HepG2 (cell line): Measurements from ENCODE around the gene MAP1LC3B. TPM values are rescaled to one million over a fixed set of nuclear protein-coding genes. Genes with fewer than 3 reads are reported as not detected.

Experiments used
- ATAC-seq: fragments of 200-7000 bp; cut with Tn5 transposase; 3 replicates; pipeline ENCODE4 v1.9.1; 2020; ENCODE audit warnings: mild to moderate bottlenecking, moderate library complexity
- BruUV-seq: library from RNA; stranded (reverse); fragments of 400-500 nt; replicated peaks from 2 replicates; lab custom pipeline; 2021; lab: Mats Ljungman, UMichigan
- CTCF ChIA-PET: fragments of 300-600 bp; formaldehyde crosslinking; extraction: SDS; loops from one replicate; lab custom pipeline; 2021; ENCODE audit warnings: low total read pairs, inconsistent platforms, low intra/inter-chr PET ratio; lab: Yijun Ruan, JAX
- POLR2A ChIA-PET: fragments of 350-600 bp; sonication (Branson Sonifier 250); formaldehyde crosslinking; loops from one replicate; lab custom pipeline; 2020; ENCODE audit warnings: antibody characterized with exemption, inconsistent platforms; lab: Yijun Ruan, JAX
- DNase-seq: peaks from one replicate; pipeline ENCODE4 v3.0.0-alpha.2; 2015; ENCODE audit warnings: low spot score
- FAIRE-seq: peaks from 3 replicates; lab custom pipeline; 2011; peaks lifted over from hg19 to GRCh38; lab: Jason Lieb, UNC
- H2AFZ ChIP-seq: one replicate; pipeline ENCODE4 v1.6.1; 2011; ENCODE audit warnings: low read length, inconsistent platforms
- H3K27ac ChIP-seq: fragments of 300-600 bp; 3 replicates; pipeline ENCODE4 v1.8.0; 2011; ENCODE audit warnings: mixed run types, mild to moderate bottlenecking, mixed read lengths, low read length, inconsistent platforms; ENCODE audit not compliant: insufficient read depth; ENCODE audit errors: extremely low read length
- H3K27me3 ChIP-seq, 2 experiments: fragments of 200-600 bp in 1 of 2; 2 replicates in 1 of 2; 3 replicates in 1 of 2; pipeline versions ENCODE4 v1.6.0 to v1.8.0; 2011; ENCODE audit warnings: low read length in 2 of 2, mild to moderate bottlenecking in 2 of 2, moderate library complexity in 2 of 2, inconsistent platforms in 1 of 2; ENCODE audit not compliant: insufficient read depth in 2 of 2, control insufficient read depth in 1 of 2
- H3K36me3 ChIP-seq, 2 experiments: fragments of 200-600 bp in 1 of 2; replicated peaks in 1 of 2; 2 replicates in 1 of 2; 3 replicates in 1 of 2; pipeline versions ENCODE4 v1.5.1 to v1.8.0; 2011; ENCODE audit warnings: low read length in 2 of 2, inconsistent platforms in 1 of 2; ENCODE audit not compliant: insufficient read depth in 2 of 2, control insufficient read depth in 1 of 2
- H3K4me1 ChIP-seq: 2 replicates; pipeline ENCODE4 v1.5.1; 2012; ENCODE audit warnings: low read length, inconsistent platforms; ENCODE audit not compliant: insufficient read depth
- H3K4me2 ChIP-seq: 2 replicates; pipeline ENCODE4 v1.6.0; 2011; ENCODE audit warnings: low read depth, low read length, inconsistent platforms
- H3K4me3 ChIP-seq, 3 experiments: fragments of 200-600 bp in 1 of 3; sonication (generic), shearing (Covaris generic) in 1 of 3; replicated peaks in 1 of 3; 2 replicates each; pipeline ENCODE4 v1.5.1; 2011 to 2016; ENCODE audit warnings: low read length in 3 of 3, inconsistent platforms in 2 of 3, low read depth in 2 of 3, mild to moderate bottlenecking in 2 of 3, control low read depth in 1 of 3, mixed read lengths in 1 of 3; ENCODE audit not compliant: insufficient read depth in 1 of 3
- H3K79me2 ChIP-seq: one replicate; pipeline ENCODE4 v1.6.1; 2011; ENCODE audit warnings: low read length, inconsistent platforms; ENCODE audit not compliant: insufficient read depth
- H3K9ac ChIP-seq: 2 replicates; pipeline ENCODE4 v1.6.0; 2011; ENCODE audit warnings: mild to moderate bottlenecking, low read depth, low read length, inconsistent platforms; ENCODE audit not compliant: insufficient read depth
- H3K9me3 ChIP-seq: 2 replicates; pipeline ENCODE4 v1.5.1; 2012; ENCODE audit warnings: mild to moderate bottlenecking, low read length
- H4K20me1 ChIP-seq: 2 replicates; pipeline ENCODE4 v1.6.0; 2011; ENCODE audit warnings: inconsistent platforms, mild to moderate bottlenecking, low read length, moderate library complexity; ENCODE audit not compliant: insufficient read depth
- GMEB1 ChIP-seq: sonication (generic); formaldehyde crosslinking; IDR thresholded peaks from 2 replicates; pipeline ENCODE4 v1.5.1; 2020; ENCODE audit warnings: missing genetic modification reagents, mild to moderate bottlenecking, borderline replicate concordance
- HES4 ChIP-seq: sonication (generic); formaldehyde crosslinking; IDR thresholded peaks from 2 replicates; pipeline ENCODE4 v1.9.0; 2021; ENCODE audit warnings: mild to moderate bottlenecking, missing genetic modification reagents, borderline replicate concordance
- HOXA7 ChIP-seq: sonication (generic); formaldehyde crosslinking; IDR thresholded peaks from 2 replicates; pipeline ENCODE4 v1.8.1; 2022; ENCODE audit warnings: mild to moderate bottlenecking, missing genetic modification reagents, moderate library complexity
- IRF1 ChIP-seq: sonication (generic); formaldehyde crosslinking; IDR thresholded peaks from 2 replicates; pipeline ENCODE4 v1.4.0; 2020; ENCODE audit warnings: low read depth, mild to moderate bottlenecking, missing genetic modification reagents
- TRIM24 ChIP-seq: sonication (generic); formaldehyde crosslinking; IDR thresholded peaks from 2 replicates; pipeline ENCODE4 v1.8.0; 2022; ENCODE audit warnings: mild to moderate bottlenecking, missing genetic modification reagents
- ZBTB46 ChIP-seq: sonication (generic); formaldehyde crosslinking; IDR thresholded peaks from 2 replicates; pipeline ENCODE4 v1.4.0; 2020; ENCODE audit warnings: mild to moderate bottlenecking, missing genetic modification reagents, borderline replicate concordance
- ZNF33B ChIP-seq: sonication (generic); formaldehyde crosslinking; IDR thresholded peaks from 2 replicates; pipeline ENCODE4 v1.5.1; 2020; ENCODE audit warnings: mild to moderate bottlenecking, missing genetic modification reagents
- ZNF557 ChIP-seq: sonication (generic); formaldehyde crosslinking; IDR thresholded peaks from 2 replicates; pipeline ENCODE4 v1.4.0; 2020; ENCODE audit warnings: missing genetic modification reagents
- ZNF562 ChIP-seq: sonication (generic); formaldehyde crosslinking; IDR thresholded peaks from 2 replicates; pipeline ENCODE4 v1.8.0; 2022; ENCODE audit warnings: missing genetic modification reagents, borderline replicate concordance
- ZNF766 ChIP-seq: sonication (generic); formaldehyde crosslinking; IDR thresholded peaks from 2 replicates; pipeline ENCODE4 v1.5.0; 2020; ENCODE audit warnings: missing genetic modification reagents, borderline replicate concordance
- ZNF768 ChIP-seq: sonication (generic); formaldehyde crosslinking; IDR thresholded peaks from 2 replicates; pipeline ENCODE4 v1.4.0; 2020; ENCODE audit warnings: missing genetic modification reagents
- ZNF891 ChIP-seq: sonication (generic); formaldehyde crosslinking; IDR thresholded peaks from 2 replicates; pipeline ENCODE4 v1.5.0; 2020; ENCODE audit warnings: mild to moderate bottlenecking, missing genetic modification reagents
- ZUFSP ChIP-seq: sonication (generic); formaldehyde crosslinking; IDR thresholded peaks from 2 replicates; pipeline ENCODE4 v1.9.0; 2021; ENCODE audit warnings: missing genetic modification reagents, mild to moderate bottlenecking, borderline replicate concordance
- WGBS: methylation state at CpG from one replicate; pipeline ENCODE4 v1.1.6; 2017; ENCODE audit warnings: low lambda C conversion rate; 5-methylcytosine and 5-hydroxymethylcytosine counted together
- in situ Hi-C: cut with HindIII; loops from 2 replicates; pipeline ENCODE4 v1.10.0; 2017; ENCODE audit warnings: low pct_unique_long_range_greater_than_20kb; ENCODE audit not compliant: extremely low pct_ligation_motif_present
- intact Hi-C: fragments of 100-400 bp; cut with micrococcal nuclease; formaldehyde crosslinking; loops from one replicate; pipeline ENCODE4 v1.10.0; 2022; ENCODE audit not compliant: unreplicated experiment
- polyA plus RNA-seq, 8 experiments: library from polyadenylated mRNA; depleted of rRNA in 3 of 8; stranded (reverse) in 7 of 8; unstranded in 1 of 8; fragments of >200 nt; fragmentation: Illumina TruSeq in 4 of 8; extraction: Trizol in 4 of 8; gene quantifications; 2 replicates each; pipeline versions ENCODE4 v1.2.1 to v1.2.3, GENCODE V29; 2011 to 2016; ENCODE audit warnings: low read depth in 4 of 8, missing spikeins in 1 of 8, mixed read lengths in 1 of 8; ENCODE audit not compliant: insufficient read depth in 1 of 8
- total RNA-seq, 5 experiments: library from RNA; depleted of rRNA; stranded (reverse); fragments of >200 nt; fragmentation: Illumina TruSeq; extraction: Trizol; gene quantifications; 2 replicates each; pipeline ENCODE4 v1.2.3, GENCODE V29; 2016; ENCODE audit warnings: low read depth in 1 of 5

MAP1LC3B gene
- total and polyA plus RNA-seq, 2 of the 13 experiments (the other 11 are each of a cell fraction or from before 2014, with no cell fraction given): 15.7 to 37.4 TPM

- no peak for TF ChIP-seq GMEB1
- TF ChIP-seq ZNF562 (CRISPR knock-in tag): no peak
- TF ChIP-seq ZNF557 (CRISPR knock-in tag): no peak
- TF ChIP-seq HES4: no peak
Measured at GRCh38 chr16:87441886-87442580, 49.9 kb downstream of the MAP1LC3B start (continued).

GRCh38 chr16:87442581-87442966 lies 50.4 kb downstream of the MAP1LC3B start:
- peaks cover 9% of the 10 kb centered on the region; the same call in 1 of the 2 replicates for H4K20me1 ChIP-seq
- no TSS peak for BruUV-seq
- intact Hi-C loops (no loop called here), in situ Hi-C loops (no loop called here)
- no peak overlapping the region for H3K4me3 ChIP-seq
- H2AFZ ChIP-seq: no peak overlapping the region
- no peaks in the 10 kb centered on the region for H3K27me3 ChIP-seq
- DNase-seq (no peak), ATAC-seq (no peak), FAIRE-seq (no peak)
- H3K9me3 ChIP-seq: no peaks in the 10 kb centered on the region
- POLR2A ChIA-PET: no interaction called here
- peaks cover 15 to 56% of the 10 kb centered on the region in 2 experiments for H3K36me3 ChIP-seq
- no peak overlapping the region for H3K27ac ChIP-seq
- H3K9ac ChIP-seq: no peak overlapping the region
- H3K79me2 ChIP-seq: peaks cover 19% of the 10 kb centered on the region
- H3K4me2 ChIP-seq: no peak overlapping the region
- CTCF ChIA-PET: no interaction called here
- WGBS: 97% methylated on average over 4 of the region's 4 CpGs
- H3K4me1 ChIP-seq: peaks cover 11% of the 10 kb centered on the region; the same call in 1 of the 2 replicates
- TF ChIP-seq ZBTB46 (CRISPR knock-in tag) (no peak), HOXA7 (CRISPR knock-in tag) (no peak), ZNF33B (CRISPR knock-in tag) (no peak), TRIM24 (no peak), ZUFSP (no peak), ZNF891 (no peak), ZNF768 (CRISPR knock-in tag) (no peak), IRF1 (no peak), ZNF766 (CRISPR knock-in tag) (no peak)
